Measurements from ENCODE around the gene C9orf78.
"Not testable (repeated sequence)": the region's sequence is repeated elsewhere in the genome, so short reads cannot be mapped to it uniquely, and the experiment has no call there.

C9orf78 gene

GRCh38 chr9:129809346-129809745, 25.7 kb downstream of the C9orf78 start:
- DNase-seq, result no peak

DNA sequence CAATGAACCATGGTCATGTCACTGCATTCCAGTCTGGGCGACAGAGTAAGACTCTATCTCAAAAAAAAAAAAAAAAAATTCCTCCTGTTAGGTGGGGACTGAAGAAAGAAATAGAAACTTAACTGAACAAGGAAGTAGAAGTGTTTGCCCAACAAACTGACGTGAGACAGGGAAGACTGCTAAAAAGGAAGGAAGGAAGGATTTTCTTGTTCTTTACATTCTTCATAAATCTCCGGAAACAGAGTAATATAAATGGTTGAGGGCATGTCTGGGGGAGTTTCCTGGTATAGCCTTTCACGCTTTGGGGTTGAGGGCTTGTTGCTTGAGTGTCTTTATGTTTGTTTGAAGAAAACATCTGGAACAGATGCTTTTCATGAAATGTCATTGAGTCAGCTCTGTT, 29.0 kb downstream of the C9orf78 start:
- no peak for DNase-seq

GRCh38 chr9:129803676-129804060, 31.4 kb downstream of the C9orf78 start:
- no peak for DNase-seq

DNA sequence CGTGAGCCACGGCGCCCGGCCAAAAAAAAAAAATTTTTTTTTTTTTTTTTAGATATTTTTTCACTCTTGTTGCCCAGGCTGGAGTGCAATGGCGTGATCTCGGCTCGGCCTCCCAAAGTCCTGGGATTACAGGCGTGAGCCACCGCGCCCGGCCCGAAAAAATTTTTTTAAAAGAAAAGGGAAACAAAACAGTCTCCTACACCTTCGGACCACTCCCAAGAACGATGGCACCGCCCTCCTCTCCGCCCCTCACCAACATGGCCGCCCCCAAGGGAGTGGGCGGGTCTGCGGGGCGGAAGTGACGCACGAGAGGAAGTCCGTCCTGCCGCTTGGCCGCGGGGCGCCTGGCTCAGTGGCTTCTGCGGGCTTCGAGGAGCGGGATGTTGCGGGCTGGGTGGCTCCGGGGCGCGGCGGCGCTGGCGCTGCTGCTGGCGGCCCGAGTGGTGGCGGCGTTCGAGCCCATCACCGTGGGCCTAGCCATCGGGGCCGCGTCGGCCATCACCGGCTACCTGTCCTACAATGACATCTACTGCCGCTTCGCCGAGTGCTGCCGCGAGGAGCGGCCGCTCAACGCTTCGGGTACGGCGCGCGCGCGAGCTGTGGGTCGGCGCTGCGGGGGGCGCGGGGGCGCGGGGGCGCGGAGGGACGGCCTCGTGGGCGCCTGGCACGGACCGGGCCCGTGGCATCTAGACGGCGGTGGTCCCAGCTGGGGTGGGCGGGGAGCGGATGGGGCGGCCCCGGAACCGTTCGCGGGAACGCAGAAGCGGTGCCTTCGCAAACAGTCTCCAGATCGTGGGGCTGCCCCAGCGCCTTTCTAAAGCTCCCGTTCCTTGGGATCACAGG, 32.0 kb downstream of the C9orf78 start, which contains the start of gene TOR1B:
TOR1B (plus strand) TSS at position 352 of the 843 bp plus-strand sequence; CDS start at position 381, 29 bp downstream.
- peak; percentile 96 for DNase-seq

- no peak for DNase-seq
These were observed 33.6 kb downstream of the C9orf78 start for GRCh38 chr9:129801504-129801903.

DNA sequence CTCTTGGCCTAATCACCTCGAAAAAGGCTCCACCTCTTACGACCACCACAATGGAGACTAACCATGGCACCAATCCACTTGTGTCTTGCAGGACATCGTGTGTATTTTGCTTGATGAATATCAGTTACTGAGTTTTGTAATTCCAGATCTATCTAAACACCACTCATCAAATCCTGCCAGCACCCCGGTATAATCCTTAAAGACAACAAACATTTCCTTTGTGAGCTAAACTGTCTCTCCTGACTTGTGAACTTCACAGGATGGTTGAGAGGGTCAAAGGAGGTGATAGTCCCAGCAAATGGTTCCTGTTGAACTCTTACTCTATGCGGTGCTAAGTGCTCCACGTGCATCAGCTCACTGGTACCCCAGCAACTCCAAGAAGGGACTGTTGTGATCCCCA, 36.1 kb downstream of the C9orf78 start:
- DNase-seq, result no peak

- not testable (repeated sequence) for DNase-seq
These were observed 39.0 kb downstream of the C9orf78 start for GRCh38 chr9:129796029-129796428.

DNA sequence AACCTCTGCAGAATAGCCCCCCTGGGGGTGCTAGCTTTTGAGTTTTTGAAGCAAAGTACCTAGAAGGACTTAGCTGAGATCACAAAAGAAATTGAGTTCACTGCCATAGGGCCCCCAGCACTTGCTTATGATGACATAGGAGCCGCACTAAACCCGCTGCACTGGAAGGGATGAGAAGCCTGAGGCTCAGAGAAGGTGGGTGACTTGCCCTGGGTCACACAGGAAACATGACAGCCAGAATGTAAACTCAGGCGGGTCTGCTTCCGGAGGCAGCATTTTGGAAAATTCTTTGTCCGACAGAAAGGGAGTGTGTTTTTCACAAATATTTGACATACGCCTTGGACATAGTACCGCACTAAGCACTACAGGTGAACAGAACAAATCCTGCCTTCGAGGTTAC, 40.5 kb downstream of the C9orf78 start:
- no peak for DNase-seq

DNA sequence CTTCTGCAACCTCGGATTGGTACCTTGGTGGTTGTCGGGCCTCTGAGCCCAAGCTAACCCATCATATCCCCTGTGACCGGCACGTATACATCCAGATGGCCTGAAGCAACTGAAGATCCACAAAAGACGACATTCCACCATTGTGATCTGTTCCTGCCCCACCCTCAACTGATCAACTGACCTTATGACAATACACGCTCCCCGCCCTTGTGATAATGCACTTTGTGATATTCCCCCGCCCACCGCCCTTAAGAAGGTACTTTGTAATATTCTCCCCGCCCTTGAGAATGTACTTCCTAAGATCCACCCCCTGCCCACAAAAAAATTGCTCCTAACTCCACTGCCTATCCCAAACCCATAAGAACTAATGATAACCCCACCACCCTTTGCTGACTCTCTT, 48.6 kb downstream of the C9orf78 start:
- no peak for DNase-seq

DNA sequence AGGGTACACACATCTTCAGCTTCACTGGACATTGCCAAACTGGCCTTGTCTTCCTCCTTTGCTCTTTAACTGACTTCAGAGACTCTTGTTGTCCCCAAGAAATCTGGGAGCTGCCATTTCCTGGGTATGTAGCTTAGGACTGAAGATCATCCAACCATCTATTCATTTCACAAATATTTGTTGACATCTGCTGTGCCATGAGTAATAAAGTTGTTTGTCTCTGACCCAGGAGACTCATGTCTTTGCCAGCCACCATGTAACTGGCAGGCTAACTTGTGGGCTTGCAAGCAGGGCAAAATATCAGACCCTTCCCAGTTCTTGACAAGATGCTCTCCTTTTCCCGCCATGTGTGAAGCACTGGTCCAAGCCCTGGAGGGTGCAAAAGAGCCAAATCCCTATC, 49.2 kb downstream of the C9orf78 start:
- no peak for DNase-seq

- not testable (repeated sequence) for DNase-seq
These were observed 50.1 kb downstream of the C9orf78 start for GRCh38 chr9:129784970-129785369.

GRCh38 chr9:129783516-129784361, 51.3 kb downstream of the C9orf78 start:
- peak; percentile 68 for DNase-seq

DNA sequence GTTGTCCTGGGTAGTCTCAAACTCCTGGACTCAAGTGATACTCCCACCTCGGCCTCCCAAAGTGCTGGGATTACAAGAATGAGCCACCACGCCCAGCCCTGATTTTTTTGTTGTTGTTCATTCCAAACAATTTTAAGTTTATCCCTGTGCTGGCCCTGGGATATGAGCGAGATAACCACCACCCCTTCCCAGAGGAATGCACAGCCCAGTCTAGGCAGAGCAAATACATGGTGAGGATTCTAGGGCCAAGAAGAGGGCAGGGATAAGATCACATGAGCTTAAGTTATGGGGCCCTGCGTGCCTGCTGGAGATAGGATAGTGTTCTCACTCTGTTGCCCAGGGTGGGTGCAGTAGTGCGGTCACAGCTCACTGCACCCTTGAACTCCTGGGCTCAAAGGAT, 53.1 kb downstream of the C9orf78 start:
- DNase-seq, result no peak

DNA sequence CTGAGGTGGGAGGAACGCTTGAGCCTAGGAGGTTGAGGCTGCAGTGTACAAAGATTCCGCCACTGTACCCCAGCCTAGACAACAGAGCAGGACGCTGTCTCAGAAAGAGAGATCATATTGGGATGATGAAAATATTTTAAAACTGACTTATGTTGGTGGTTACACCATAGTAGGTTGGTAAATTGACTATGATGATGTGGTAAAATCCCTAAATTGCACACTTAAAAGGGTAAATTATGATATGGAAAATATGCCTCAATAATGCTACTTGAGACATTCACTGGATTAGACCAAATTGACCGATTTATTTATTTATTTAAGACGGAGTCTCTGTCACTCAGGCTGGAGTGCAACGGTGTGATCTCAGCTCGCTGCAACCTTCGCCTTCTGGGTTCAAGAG, 53.9 kb downstream of the C9orf78 start:
- DNase-seq, result no peak

DNA sequence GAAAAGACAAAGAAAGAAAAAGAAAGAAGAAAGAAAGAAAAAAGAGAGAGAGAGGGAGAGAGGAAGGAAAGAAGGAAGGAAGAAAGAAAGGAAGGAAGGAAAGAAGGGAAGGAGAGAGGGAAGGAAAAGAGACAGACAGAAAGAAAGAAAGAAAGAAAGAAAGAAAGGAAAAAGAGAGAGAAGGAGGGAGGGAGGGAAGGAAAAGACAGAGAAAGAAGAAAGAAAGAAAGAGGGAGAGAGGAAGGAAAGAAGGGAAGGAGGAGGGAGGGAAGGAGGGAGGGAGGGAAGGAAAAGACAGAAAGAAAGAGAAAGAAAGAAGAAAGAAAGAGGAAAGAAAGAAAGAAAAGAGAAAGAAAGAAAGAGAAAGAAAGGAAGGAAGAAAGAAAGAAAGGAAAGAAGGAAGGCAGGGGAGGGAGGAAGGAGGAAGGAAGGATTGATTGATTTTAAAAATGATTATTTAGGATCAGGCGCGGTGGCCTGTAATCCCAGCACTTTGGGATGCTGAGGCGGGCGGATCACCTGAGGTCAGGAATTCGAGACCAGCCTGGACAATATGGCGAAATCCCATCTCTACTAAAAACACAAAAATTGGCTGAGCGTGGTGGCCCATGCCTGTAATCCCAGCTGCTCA, 55.4 kb downstream of the C9orf78 start:
- DNase-seq, result no peak

- DNase-seq, result no peak
These were observed 56.6 kb downstream of the C9orf78 start for GRCh38 chr9:129778469-129778868.

DNA sequence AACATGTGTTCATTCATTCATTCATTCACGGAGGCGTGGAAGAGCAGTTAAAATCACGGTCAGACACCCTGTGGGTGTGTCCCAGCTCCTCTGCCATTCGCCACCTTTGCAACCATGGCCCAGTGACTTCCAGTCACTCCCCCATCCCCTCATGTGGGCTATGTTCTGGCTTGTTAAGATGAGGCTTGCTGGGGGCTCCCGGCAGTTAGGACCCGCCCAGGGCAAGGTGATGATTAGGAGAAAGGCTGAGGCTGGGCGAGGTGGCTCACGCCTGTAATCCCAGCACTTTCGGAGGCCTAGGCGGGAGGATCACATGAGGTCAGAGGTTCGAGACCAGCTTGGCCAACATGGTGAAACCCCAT, 57.3 kb downstream of the C9orf78 start:
- no peak for DNase-seq

All from NCI-H774 (cell line).